ENCODE data around the gene CSMD2. TPM values are rescaled to one million over a fixed set of nuclear protein-coding genes. Genes with fewer than 3 reads are reported as not detected.

Gene CSMD2
- total RNA-seq, 2 experiments from 2014 or later, result not detected

DNA sequence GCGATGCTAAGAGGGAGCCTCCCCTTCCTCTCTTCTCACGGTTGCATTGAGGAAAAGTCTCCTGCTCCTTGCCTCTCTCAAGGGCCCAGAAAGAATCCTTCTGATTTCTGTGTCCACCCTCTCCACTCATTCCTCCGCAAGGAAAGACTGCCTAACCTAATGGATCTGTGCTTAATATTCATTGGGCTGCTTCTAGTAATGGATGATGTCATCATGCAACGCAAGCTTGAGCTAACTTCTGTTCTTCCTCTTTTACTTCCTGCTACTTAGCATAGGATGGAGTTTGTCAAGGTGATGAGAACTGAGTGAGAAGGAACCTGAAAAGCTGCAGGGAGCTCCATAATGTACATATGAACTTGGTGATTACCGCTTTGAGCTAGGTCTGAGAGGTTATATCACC is 336.4 kb downstream of the CSMD2 start:
- TF ChIP-seq, protein P1, sequence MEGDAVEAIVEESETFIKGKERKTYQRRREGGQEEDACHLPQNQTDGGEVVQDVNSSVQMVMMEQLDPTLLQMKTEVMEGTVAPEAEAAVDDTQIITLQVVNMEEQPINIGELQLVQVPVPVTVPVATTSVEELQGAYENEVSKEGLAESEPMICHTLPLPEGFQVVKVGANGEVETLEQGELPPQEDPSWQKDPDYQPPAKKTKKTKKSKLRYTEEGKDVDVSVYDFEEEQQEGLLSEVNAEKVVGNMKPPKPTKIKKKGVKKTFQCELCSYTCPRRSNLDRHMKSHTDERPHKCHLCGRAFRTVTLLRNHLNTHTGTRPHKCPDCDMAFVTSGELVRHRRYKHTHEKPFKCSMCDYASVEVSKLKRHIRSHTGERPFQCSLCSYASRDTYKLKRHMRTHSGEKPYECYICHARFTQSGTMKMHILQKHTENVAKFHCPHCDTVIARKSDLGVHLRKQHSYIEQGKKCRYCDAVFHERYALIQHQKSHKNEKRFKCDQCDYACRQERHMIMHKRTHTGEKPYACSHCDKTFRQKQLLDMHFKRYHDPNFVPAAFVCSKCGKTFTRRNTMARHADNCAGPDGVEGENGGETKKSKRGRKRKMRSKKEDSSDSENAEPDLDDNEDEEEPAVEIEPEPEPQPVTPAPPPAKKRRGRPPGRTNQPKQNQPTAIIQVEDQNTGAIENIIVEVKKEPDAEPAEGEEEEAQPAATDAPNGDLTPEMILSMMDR (IDR thresholded peaks at IDR 0.05), result no peak

GRCh38 chr1:33828059-33828458 is 337.0 kb downstream of the CSMD2 start:
- ChIA-PET POLR2A (no interaction called here), CTCF (no interaction called here)
- ATAC-seq, result no peak
- DNase-seq, result no peak
- H3K9me3 Mint-ChIP-seq, result no peaks in the 10 kb centered on the region
- H3K27ac Mint-ChIP-seq, result no peak overlapping the region
- H3K27me3 Mint-ChIP-seq, result peaks cover 11% of the 10 kb centered on the region
- H3K36me3 Mint-ChIP-seq (ENCODE audit: low read depth), result no peaks in the 10 kb centered on the region
- TF ChIP-seq, protein P1 (IDR thresholded peaks at IDR 0.05), result no peak
- no peaks in the 10 kb centered on the region for H3K4me1 Mint-ChIP-seq (ENCODE audit: low read depth)
- H3K4me3 Mint-ChIP-seq, result no peak overlapping the region
- intact Hi-C loops (cut with micrococcal nuclease), result no loop called here

More for the DNA sequence above, 336.4 kb downstream of the CSMD2 start:
- Mint-ChIP-seq H3K9me3 (no peaks in the 10 kb centered on the region), H3K4me3 (no peak overlapping the region), H3K27me3 (peaks cover 11% of the 10 kb centered on the region), H3K36me3 (ENCODE audit: low read depth) (no peaks in the 10 kb centered on the region), H3K27ac (no peak overlapping the region), H3K4me1 (ENCODE audit: low read depth) (no peaks in the 10 kb centered on the region)
- POLR2A ChIA-PET, result interaction anchor here (0.6 kb wide), 1 partner anchor 351 kb away, joined by 3 read pairs; no protein-coding TSS in a partner anchor
- CTCF ChIA-PET, result no interaction called here
- ATAC-seq (no peak), DNase-seq (no peak)
- intact Hi-C loops (cut with micrococcal nuclease), result no loop called here

DNA sequence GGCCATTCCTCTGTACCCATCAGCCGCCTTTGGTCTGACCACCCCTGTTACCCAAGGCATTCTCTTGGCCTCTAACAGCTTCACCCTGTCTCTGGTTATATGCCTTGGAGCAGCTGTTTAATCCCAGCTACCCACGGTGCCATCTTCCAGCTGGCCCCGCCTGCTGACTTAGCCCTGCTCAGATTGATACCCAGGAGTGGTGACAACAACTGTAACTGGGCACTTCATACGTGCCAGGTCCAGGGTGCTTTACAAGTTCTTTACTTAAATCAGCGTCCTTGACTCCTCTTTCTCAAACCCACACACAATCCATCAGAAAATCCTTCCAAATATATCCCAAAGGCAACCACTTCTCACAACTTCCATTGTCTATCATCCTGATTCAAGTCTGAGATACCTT is 338.3 kb downstream of the CSMD2 start:
- ATAC-seq, result no peak
- peaks cover 14% of the 10 kb centered on the region for H3K27me3 Mint-ChIP-seq
- no peaks in the 10 kb centered on the region for H3K9me3 Mint-ChIP-seq
- H3K4me3 Mint-ChIP-seq, result no peak overlapping the region
- TF ChIP-seq, protein P1 (IDR thresholded peaks at IDR 0.05), result no peak
- ChIA-PET POLR2A (no interaction called here), CTCF (no interaction called here)
- intact Hi-C loops (cut with micrococcal nuclease), result no loop called here
- H3K36me3 Mint-ChIP-seq (ENCODE audit: low read depth), result no peaks in the 10 kb centered on the region
- no peak overlapping the region for H3K27ac Mint-ChIP-seq
- no peaks in the 10 kb centered on the region for H3K4me1 Mint-ChIP-seq (ENCODE audit: low read depth)
- DNase-seq, result no peak

- Mint-ChIP-seq H3K4me1 (ENCODE audit: low read depth) (no peaks in the 10 kb centered on the region), H3K27me3 (peaks cover 16% of the 10 kb centered on the region), H3K9me3 (no peaks in the 10 kb centered on the region), H3K27ac (no peak overlapping the region), H3K36me3 (ENCODE audit: low read depth) (no peaks in the 10 kb centered on the region), H3K4me3 (no peak overlapping the region)
- CTCF ChIA-PET, result interaction anchor here (1.2 kb wide), 1 partner anchor 193 kb away, joined by 3 read pairs; no protein-coding TSS in a partner anchor
- POLR2A ChIA-PET, result no interaction called here
- no peak for ATAC-seq
- DNase-seq, result no peak
- TF ChIP-seq, protein P1 (IDR thresholded peaks at IDR 0.05), result no peak
- intact Hi-C loops (cut with micrococcal nuclease), result no loop called here
These were observed 338.7 kb downstream of the CSMD2 start for GRCh38 chr1:33826311-33826710.

DNA sequence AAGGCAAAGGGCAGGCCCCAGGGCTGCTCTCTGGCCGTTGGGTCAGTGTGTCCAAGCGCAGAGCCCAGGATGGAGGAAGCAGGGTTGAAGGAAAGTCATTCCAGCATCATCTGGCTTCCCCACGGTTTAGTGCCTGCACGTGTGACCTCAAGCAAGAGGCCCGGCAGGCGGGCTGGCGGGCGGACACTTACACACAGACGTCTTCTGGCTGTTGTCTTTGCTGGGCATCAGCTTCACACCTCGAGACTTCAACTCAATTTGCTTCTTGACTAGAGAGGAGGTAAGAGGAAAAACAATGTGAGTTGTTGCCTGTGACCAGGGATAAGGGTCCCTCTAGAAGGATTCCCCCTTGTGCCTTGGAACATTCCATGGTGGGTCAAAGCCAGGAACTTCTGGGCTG is 339.5 kb downstream of the CSMD2 start:
- peaks cover 16% of the 10 kb centered on the region for H3K27me3 Mint-ChIP-seq
- H3K4me3 Mint-ChIP-seq, result no peak overlapping the region
- no peak for DNase-seq
- no peak for ATAC-seq
- TF ChIP-seq, protein P1 (IDR thresholded peaks at IDR 0.05), result no peak
- ChIA-PET CTCF (interaction anchor here (1.2 kb wide), 1 partner anchor 192 kb away, joined by 3 read pairs; no protein-coding TSS in a partner anchor), POLR2A (no interaction called here)
- no peak overlapping the region for H3K27ac Mint-ChIP-seq
- no peaks in the 10 kb centered on the region for H3K9me3 Mint-ChIP-seq
- intact Hi-C loops (cut with micrococcal nuclease), result no loop called here
- no peaks in the 10 kb centered on the region for H3K4me1 Mint-ChIP-seq (ENCODE audit: low read depth)
- H3K36me3 Mint-ChIP-seq (ENCODE audit: low read depth), result no peaks in the 10 kb centered on the region
